Stimulated activated CD8-positive, alpha-beta memory T cell treated with anti-CD3 and anti-CD28 coated beads, Interleukin-15, amount 100 ng/mL, for 24 hours (primary cell): ENCODE results near the gene NRSN1.
"Not testable (repeated sequence)": the region's sequence is repeated elsewhere in the genome, so short reads cannot be mapped to it uniquely, and the experiment has no call there.

Experiments used
- DNase-seq: peaks from one replicate; pipeline ENCODE4 v3.0.0-alpha.2; 2020; ENCODE audit warnings: low read depth

Gene NRSN1

DNA sequence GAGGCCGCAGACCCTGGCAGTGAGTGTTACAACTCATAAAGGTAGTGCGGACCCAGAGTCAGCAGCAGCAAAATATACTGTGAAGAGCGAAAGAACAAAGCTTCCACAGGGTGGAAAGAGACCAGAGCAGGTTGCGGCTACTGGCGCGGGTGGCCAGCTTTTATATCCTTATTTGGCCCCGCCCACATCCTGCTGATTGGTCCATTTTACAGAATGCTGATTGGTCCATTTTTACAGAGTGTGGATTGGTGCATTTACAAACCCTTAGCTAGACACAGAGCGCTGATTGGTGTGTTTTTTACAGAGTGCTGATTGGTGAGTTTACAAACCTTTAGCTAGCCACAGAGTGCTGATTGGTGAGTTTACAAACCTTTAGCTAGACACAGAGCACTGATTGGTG, 16.7 kb downstream of the NRSN1 start:
- not testable (repeated sequence) for DNase-seq

DNA sequence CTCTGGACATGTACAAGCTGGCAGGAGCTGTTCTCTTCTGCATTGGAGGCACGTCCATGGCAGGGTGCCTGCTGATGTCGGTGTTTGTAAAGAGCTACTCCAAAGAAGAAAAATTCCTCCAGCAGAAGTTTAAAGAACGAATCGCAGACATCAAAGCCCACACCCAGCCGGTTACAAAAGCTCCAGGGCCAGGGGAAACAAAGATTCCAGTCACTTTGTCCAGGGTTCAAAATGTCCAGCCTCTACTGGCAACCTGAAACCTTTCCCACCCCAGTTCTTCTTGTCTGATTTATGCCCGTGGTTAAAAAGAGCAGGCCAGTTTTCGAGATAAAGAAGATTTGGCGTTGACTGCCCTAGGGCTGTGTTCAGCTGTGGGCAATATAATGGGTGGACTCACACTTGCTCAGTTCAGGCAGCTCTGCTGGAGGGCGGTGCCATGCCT, 19.7 kb downstream of the NRSN1 start:
- no peak for DNase-seq

DNA sequence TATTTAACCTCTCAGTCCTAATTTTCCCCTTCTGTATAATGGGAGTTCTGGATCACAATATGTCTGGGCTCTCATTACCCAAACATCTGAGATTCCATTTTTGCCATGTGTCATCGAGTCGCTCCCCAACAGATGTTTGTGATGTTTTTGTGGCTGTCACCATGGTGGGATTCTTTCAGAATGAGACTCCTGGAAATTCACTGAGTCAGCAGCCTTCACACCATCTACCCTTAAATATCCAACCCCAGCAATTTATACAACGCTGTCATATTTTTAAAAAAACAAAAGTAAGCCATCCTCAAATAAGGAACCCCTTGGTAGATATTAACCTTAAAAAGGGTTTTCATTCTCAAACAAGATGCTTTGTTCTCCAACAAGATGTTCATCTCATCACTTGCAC, 20.9 kb downstream of the NRSN1 start:
- no peak for DNase-seq

DNA sequence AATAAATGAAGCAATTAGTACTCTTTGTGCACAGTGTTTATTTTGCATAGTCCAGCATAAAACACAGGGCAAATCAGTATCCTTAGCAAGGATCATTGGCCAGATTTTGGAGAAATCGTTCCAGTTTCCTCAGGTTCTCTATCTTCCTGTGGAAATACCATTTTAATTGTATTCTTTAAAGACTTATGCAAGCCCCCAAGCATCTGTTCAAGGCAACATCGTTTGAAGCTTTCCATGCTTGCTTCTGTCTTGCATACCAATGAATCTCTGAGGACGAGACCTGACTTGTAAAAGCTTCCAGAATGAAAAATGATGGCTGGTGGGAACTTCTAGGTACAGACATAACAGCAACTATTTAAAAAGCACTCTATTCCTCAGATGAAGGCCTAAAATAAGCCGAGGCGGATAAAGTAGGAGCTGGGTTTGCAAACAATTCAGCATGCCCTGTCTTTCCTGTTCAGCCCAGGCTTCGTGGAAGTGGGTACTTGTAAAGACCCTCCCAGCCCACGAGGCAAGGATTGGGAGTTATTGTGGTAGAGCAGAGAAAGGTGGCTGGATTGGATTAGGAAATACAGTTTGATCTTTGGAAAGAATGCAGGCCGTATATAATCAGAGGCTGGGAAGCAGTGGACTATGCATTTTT, 21.6 kb downstream of the NRSN1 start:
- no peak for DNase-seq

DNA sequence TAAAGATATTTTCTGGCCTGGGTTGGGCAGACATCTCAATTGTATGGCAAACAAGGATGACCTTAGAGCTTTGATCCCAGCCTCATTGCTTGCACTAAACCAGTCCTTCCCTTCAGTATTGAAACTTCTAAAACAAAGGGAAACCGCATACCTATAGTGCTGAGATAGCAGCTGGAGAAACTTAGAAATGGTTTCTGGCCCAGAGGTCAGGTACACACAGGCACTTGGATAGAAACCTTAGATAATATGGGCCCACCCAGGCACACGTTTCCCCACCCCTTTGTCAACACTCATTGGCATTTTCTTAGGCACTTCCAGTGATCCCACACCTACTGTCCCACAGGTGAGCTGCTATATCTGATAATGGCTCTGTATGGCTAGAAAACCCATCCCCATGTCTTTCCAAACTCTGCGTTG, 22.1 kb downstream of the NRSN1 start:
- no peak for DNase-seq

DNA sequence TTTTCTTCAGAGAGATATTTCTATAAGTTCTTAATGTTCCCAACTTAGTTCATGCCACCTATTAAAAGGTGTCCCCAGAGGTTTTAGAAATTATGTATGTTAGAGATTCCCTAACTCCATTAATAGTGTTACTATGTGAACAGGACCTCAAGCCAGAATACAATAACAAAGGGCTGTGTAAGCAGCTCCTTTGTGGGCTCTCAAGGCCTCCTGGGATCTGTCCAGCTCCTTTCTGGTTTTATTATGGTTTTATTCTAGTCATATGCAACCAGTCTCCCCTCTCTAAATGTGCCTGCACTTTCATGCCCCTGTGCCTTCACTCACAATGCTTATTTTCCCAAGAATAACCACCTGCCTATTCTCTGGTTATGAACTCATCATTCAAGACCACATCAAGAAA, 22.7 kb downstream of the NRSN1 start:
- DNase-seq = no peak

DNA sequence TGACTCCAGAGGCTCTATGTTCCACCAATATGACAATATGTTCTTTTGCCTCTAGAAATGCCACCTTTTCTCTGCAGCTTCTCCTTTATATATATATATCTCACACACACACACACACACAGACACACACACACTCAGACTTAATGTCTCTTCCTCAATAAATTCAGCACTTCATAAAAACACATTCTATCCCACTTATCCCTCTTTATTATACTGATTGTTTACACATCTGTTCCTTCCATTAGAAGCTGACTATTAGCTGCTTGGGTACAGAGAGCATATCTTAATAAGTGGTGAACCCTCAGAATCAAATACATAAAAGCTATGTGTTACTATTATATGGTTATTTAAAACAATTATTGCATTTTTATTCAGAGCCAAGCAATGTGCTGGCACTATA, 23.3 kb downstream of the NRSN1 start:
- no peak for DNase-seq

DNA sequence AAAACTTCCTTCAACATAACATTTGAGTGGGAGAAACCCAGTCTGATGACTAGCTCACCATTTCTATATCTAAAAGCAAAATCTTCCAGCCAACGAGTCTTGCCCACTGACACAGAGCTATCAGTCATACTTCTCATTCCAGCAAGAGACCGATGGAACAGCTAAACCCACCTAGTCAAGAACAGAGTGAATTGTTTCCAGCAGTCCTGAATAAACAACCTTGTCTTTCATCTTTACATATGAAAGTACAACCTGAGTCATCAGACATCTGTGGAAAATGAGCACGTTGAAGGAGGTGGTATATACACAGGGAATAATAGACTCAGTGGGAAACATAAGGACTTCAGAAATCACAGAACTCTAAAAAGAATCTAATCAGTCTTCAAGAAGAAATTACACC, 23.8 kb downstream of the NRSN1 start:
- no peak for DNase-seq

DNA sequence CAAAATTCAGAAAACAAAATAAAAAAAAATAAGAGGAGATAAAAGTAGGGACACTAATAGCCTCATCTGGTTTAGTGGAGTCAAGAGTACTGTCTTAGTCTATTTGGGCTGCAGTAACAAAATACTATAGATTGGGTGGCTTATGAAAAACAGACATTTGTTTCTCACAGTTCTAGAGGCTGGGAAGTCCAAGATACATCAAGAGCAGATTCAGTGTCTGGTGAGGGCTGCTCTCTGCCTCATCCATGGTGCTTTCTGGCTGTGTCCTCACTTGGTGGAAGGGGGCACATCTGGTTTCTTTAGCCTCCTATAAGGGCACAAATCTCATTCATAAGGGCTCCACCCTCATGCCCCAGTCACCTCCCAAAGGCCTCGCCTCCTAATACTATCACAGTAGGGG, 26.0 kb downstream of the NRSN1 start:
- DNase-seq = no peak

DNA sequence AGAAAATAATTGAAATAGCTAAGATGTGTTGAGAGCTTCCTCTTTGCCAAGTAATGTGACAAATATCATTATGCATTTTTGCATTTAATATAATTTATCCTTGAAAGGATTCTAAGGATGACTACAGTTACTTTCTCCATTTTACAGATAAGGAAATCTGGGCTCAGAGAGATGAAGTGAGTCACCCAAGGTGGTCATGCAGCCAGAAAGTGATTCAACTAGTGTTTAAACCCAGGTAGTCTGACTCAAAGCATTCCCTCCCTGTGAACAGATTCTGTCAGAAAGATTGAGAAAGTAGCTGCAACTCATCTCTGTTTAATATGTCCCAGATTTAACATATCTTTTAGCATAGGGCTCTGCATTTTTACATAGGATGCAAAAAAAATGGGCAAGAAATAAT, 28.1 kb downstream of the NRSN1 start:
- DNase-seq = no peak

DNA sequence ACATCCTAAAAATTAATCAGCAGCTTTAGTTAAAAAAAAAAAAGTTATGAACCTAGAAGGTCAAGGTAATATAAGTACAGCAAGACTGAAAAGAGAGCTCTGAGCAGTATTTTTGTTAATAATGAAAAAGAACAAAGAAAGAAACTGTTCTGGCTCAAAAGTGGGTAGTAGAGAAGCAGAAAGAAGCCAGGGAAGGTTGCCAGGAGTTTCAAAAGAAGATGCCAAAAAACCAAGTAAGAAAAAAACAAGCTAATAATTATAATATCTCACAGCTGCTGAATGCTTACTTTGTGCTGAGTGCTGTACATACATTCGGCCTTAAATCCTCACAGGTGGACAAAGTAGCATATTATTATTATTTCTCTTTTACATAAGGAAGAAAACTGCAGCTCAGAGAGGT, 31.9 kb downstream of the NRSN1 start:
- no peak for DNase-seq

DNA sequence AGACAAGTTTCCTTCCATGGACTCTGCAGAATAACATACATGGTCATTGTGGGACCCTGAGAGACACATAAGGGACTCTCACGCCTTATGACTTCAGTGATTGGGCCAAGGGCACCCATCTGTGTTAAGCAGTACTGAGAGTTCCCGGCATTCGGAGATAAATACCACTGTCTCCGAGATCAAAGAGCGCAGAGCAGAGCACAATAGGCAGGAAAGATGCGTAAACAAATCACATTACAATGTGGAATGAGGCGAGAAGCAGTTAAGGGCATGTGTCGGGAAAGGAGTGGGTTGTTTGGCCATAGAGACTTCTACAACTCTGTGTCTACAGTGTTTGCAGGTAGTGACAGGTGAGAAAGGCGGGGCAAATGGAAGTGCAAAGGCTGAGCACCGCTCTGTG, 57.6 kb downstream of the NRSN1 start:
- no peak for DNase-seq

DNA sequence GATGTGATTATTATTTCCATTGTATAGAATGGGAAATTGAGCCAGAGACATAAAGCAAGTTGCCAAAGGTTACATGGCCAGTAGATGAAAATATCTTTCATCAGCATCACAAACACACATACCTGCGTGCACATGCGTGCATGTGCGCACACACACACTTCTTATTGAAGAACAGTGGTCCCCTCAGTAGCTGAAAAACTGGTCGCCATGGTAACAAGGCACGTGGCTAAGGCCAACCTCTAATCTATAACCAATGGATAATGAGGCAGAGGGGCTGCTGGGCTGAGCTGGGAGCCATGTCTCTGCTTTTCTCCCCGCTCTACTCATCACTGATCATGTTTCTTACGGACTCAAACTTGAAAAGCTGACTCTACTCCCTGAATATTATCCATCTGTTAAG, 60.3 kb downstream of the NRSN1 start:
- no peak for DNase-seq

DNA sequence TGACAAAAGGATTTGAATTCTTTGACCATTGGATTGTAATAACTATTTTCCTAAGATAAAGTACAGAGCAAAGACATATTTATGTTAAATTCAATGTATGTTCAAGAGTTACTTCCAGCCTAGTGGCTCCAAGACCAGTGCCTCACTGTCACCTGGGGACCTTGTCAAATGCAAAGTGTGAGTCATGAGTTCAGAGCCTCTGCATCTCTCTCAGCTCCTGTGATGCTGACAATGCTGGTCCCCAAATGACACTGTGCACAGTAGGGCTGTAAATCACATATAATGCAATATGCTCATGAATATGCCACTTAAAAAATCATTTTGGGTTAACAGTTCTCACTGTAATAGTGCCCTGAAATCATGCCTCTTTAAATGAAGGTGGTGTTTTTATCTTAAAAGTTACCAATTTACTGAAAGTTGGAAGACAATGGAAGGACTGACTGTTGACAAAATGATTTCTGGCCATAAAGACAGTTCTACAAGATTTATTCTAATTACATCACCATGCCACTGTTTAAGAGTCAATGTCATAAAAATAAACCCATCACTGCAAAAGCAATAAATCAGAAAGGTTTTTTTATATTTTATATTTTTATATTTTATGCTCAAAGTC, 62.1 kb downstream of the NRSN1 start:
- DNase-seq = no peak

DNA sequence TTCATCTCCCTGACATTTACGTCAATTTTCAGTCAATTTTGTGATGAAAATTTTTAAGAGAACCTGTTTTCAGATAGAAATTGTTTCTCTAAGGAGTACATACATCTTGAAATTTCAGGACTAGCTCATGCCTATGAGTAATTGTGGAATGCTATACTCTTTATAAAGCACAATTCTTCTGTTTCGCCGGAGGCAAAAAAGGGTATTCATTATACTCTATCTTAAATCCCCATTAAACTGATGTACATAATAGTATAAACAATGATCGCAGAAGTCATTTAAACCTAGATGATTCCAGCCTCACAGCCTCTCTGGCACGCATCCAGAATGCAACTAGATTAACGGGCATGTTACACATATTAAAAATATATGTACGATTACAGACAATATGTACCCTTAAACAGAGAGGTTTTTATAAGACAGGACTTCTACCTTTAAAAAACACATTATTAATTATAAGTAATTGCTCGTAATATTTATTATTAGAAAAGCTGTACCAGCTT, 62.6 kb downstream of the NRSN1 start:
- no peak for DNase-seq

DNA sequence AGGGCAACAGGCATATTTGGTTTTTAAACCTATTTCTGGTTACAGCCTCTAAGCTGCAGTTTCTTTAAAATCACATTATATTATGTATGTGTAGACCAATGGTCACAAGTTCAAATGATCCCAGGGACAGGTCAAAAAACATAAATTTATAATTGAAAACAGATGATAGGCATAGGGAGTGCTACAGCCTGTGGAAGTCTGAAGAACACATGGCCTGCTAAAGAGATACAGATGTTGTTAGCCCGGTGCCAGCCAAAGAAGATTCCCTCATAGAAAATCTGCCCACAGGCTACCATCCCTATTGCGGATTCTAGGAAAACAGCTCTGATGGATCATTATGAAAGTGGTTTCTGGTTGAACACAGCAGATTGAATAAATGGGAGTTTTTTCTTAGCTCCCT, 65.3 kb downstream of the NRSN1 start:
- DNase-seq = no peak

DNA sequence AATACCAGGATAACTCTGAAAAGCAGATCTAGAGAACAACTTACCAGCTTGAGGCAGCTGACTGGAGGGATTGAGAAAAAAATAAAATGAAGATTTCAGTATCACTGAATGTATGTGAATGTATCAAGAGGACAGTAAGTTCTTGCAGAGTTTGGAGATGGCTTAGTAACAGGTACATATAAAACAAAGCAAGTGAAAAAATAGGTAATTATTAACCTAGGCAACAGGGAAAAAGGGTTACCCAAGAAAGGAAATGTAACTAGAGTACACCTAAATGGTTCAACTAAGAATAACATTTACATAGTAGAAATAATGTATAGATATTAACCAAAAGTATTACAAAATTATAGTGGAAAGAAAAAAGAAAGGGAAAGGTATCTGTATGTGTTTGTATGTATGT, 67.3 kb downstream of the NRSN1 start:
- DNase-seq = no peak

DNA sequence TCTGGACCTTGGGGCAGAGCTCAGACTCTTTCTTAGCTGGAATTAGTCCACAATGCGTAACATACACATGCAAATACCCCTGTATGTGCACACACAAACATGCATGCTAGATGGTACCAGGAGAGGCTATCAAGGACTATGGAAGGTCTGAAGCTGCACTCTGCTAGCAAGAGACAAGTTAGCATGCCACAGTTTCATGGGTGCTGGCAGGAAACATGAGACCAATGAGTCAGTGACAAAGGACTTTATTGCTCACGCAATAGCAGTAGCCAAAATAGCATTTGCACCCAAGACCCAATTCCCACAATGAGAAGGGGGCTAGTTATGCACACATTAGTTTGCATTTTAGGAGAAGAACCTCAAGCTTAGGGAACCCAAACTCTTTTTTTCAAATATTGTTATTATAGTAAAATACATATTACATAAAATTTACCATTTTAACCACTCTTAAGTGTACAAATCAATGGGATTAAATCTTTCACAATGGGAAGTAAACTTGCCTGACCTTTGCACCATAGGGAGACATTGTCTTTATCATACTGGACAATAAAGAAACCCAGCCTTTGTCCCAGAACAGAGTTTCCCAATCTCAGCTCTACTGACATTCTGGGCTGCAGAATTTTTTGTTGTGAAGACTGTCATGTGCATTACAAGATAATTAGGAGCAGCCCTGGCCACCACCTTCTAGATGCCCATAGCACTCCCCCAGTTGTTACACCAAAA, 69.1 kb downstream of the NRSN1 start:
- DNase-seq = no peak

DNA sequence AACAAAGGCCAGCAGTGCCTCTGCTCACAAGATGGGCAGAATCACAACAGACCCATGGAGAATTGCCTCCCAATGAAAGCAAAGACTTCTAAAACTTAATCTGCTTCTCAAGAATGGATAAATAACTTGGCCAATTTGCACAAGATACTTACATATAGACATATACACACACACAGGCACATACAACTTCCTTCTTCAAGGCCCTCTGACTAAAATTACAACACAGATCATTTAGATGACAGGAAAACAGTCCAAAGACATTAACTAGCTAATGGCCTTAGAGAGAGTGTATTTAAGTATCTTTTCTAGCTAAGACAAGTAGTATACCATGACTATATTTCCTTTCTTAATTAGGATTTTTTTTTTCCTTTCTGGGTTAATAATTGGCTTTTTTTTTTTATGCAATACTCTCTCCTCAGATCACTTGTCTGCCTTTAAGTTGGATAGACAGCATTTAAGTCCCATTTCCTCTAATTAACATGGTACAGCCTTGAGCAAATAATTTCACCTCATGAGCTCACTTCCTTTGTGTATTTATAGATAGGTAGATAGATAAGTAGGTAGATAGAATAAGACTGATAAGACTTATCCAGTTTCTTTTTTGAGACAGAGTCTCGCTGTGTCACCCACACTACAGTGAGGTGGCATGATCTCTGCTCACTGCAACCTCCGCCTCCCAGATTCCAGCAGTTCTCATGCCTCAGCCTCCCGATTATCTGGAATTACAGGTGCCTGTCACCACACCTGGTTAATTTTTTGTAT, 70.0 kb downstream of the NRSN1 start:
- no peak for DNase-seq
